ENCODE results near the gene RALA.

GRCh38 chr7:39691821-39692220 lies 68.4 kb downstream of the RALA start:
- TF ChIP-seq JUND (IDR thresholded peaks at IDR 0.05) (no peak), CTCF (IDR thresholded peaks at IDR 0.05; ENCODE audit: low read depth, low read length, missing input control) (no peak), GABPA (IDR thresholded peaks at IDR 0.05 in 1 of 2, conservative IDR thresholded peaks at IDR 0.05 in 1 of 2) (no peak), MAX (IDR thresholded peaks at IDR 0.05) (no peak), RXRA (IDR thresholded peaks at IDR 0.05) (no peak), TAF1 (conservative IDR thresholded peaks at IDR 0.05) (no peak), YY1 (IDR thresholded peaks at IDR 0.05) (no peak), SP1 (IDR thresholded peaks at IDR 0.05) (no peak), REST (IDR thresholded peaks at IDR 0.05) (no peak), NR2F2 (IDR thresholded peaks at IDR 0.05) (no peak), HNF4A (conservative IDR thresholded peaks at IDR 0.05) (no peak), RAD21 (IDR thresholded peaks at IDR 0.05) (no peak)

Measured in liver (tissue), 3 donors.